Neural progenitor cell (in vitro differentiated cells): Measurements from ENCODE around the gene POLD4. TPM values are rescaled to one million over a fixed set of nuclear protein-coding genes. Genes with fewer than 3 reads are reported as not detected.

Experiments
- DNase-seq: peaks from one replicate; pipeline ENCODE4 v3.0.0-alpha.2; 2016; ENCODE audit warnings: low spot score
- H2AFZ ChIP-seq: fragments of 200-600 bp; sonication (generic); replicated peaks from 2 replicates; pipeline ENCODE4 v1.6.1; 2016; ENCODE audit warnings: antibody characterized with exemption
- H3F3A ChIP-seq: fragments of 200-600 bp; sonication (generic); 2 replicates; pipeline ENCODE4 v1.6.1; 2016; ENCODE audit warnings: antibody characterized with exemption, low read depth
- H3K27ac ChIP-seq: fragments of 200-600 bp; sonication (generic); 2 replicates; pipeline ENCODE4 v1.5.1; 2016; ENCODE audit warnings: mild to moderate bottlenecking
- H3K27me3 ChIP-seq: fragments of 200-600 bp; sonication (generic); 2 replicates; pipeline ENCODE4 v1.6.1; 2016; ENCODE audit warnings: mild to moderate bottlenecking, moderate library complexity
- H3K36me3 ChIP-seq: fragments of 200-600 bp; sonication (generic); 2 replicates; pipeline ENCODE4 v1.5.1; 2016
- H3K4me1 ChIP-seq: fragments of 200-600 bp; sonication (generic); 2 replicates; pipeline ENCODE4 v1.6.1; 2016; ENCODE audit warnings: mixed run types
- H3K4me2 ChIP-seq: fragments of 200-600 bp; sonication (generic); 2 replicates; pipeline ENCODE4 v1.6.1; 2016
- H3K4me3 ChIP-seq: fragments of 200-600 bp; sonication (generic); 2 replicates; pipeline ENCODE4 v1.5.1; 2016
- H3K79me2 ChIP-seq: fragments of 200-600 bp; sonication (generic); 2 replicates; pipeline ENCODE4 v1.6.1; 2016; ENCODE audit warnings: low read depth
- H3K9ac ChIP-seq: fragments of 200-600 bp; sonication (generic); 2 replicates; pipeline ENCODE4 v1.6.1; 2016
- H3K9me3 ChIP-seq: fragments of 200-600 bp; sonication (generic); 2 replicates; pipeline ENCODE4 v1.5.1; 2016; ENCODE audit warnings: low read depth
- H4K20me1 ChIP-seq: fragments of 200-600 bp; sonication (generic); 2 replicates; pipeline ENCODE4 v1.6.1; 2016; ENCODE audit warnings: low read depth
- H3K27ac Mint-ChIP-seq: 3 replicates; pipeline ENCODE4 v1.8.0; 2021; ENCODE audit warnings: mixed read lengths
- H3K27me3 Mint-ChIP-seq: 2 replicates; pipeline ENCODE4 v1.8.0; 2022; ENCODE audit warnings: low read depth, mild to moderate bottlenecking, inconsistent platforms, moderate library complexity, mixed read lengths; ENCODE audit not compliant: insufficient read depth
- H3K36me3 Mint-ChIP-seq: 3 replicates; pipeline ENCODE4 v1.8.0; 2021; ENCODE audit warnings: mixed read lengths
- H3K4me1 Mint-ChIP-seq: 3 replicates; pipeline ENCODE4 v1.8.0; 2021; ENCODE audit warnings: mixed read lengths
- H3K4me3 Mint-ChIP-seq: 3 replicates; pipeline ENCODE4 v1.8.0; 2021; ENCODE audit warnings: mild to moderate bottlenecking, moderate library complexity, mixed read lengths
- H3K9me3 Mint-ChIP-seq: 3 replicates; pipeline ENCODE4 v1.8.0; 2020; ENCODE audit warnings: mixed read lengths
- EZH2 ChIP-seq: fragments of 200-600 bp; sonication (generic); IDR thresholded peaks from 2 replicates; pipeline ENCODE4 v1.6.1; 2017; ENCODE audit warnings: antibody characterized with exemption, mild to moderate bottlenecking, moderate library complexity
- EZH2phosphoT487 ChIP-seq: fragments of 200-600 bp; sonication (generic); IDR thresholded peaks from 2 replicates; pipeline ENCODE4 v1.6.1; 2017; ENCODE audit warnings: antibody characterized with exemption
- total RNA-seq: library from RNA; depleted of rRNA; stranded (reverse); fragments of >200 nt; gene quantifications from 2 replicates; pipeline ENCODE4 v1.2.3, GENCODE V29; 2015; ENCODE audit warnings: low replicate concordance
- TF ChIP-seq, protein P1 (sequence below): fragments of 200-600 bp; sonication (generic); IDR thresholded peaks from 2 replicates; pipeline ENCODE4 v1.5.1; 2017; ENCODE audit warnings: antibody characterized with exemption, mild to moderate bottlenecking

Gene POLD4
- total RNA-seq, 1 donor from 2014 or later: 1.1 TPM

- peaks cover 6% of the 10 kb centered on the region for H3K27me3 Mint-ChIP-seq
- no peaks in the 10 kb centered on the region for H3K79me2 ChIP-seq
- no peak for DNase-seq
Observed at GRCh38 chr11:67365736-67366444, 12.5 kb upstream of the POLD4 start.

DNA sequence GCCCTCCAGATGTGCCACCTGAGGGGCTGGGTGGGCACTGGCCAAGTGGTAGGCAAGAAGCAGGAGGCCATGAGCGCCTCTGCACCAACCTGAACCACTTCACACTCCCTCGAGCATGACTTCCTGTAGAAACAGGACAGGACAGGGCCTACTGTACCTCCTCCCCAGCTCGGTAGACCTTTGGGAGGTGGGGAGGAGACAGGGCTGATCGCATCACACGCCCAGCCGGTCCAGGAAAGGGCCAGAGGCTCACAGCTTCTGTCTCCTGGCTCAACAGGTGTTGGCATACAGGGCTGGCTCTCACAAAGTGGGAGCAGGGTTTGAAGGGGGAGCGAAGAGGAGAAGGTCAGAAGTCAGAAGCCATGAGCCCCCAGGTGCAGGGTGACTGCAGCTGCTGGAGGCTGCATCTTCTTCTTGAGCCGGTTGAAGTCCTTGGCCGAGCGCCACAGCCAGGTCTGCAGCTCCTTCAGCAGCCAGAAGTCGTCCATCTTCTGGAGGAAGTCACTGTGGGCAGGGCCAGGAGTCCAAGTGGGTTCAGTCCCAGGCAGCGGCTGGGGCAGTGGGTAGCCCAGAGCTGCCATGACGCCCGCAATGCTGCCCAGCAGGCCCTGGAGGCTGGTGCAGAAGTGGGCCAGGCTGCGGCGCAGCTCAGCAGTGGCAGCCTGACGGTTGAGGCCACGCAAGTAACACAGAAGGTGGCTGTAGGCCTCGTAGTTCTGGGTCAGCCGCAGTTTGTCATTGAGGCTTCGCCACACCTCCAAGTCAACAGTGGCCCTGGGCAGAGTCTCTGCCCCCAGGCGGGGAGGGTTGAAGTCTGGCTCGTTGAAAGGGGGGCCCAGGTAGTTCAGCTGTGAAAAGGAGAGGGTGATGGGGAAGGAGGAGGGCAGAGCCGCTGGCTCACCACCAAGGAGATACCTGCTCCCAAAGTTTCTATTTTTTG lies 11.7 kb upstream of the POLD4 start:
- peaks cover 8% of the 10 kb centered on the region for H3K27me3 ChIP-seq
- Mint-ChIP-seq H3K27ac (no peak overlapping the region), H3K9me3 (peaks cover 2% of the 10 kb centered on the region), H3K4me3 (no peak overlapping the region), H3K4me1 (peaks cover 10% of the 10 kb centered on the region), H3K27me3 (peaks cover 4% of the 10 kb centered on the region), H3K36me3 (peaks cover 4% of the 10 kb centered on the region)
- DNase-seq: no peak
- no peaks in the 10 kb centered on the region for H4K20me1 ChIP-seq
- H3K4me1 ChIP-seq: peaks cover 4% of the 10 kb centered on the region
- H3K36me3 ChIP-seq: no peaks in the 10 kb centered on the region
- no peak overlapping the region for H3K9ac ChIP-seq
- H3K9me3 ChIP-seq: no peaks in the 10 kb centered on the region
- H2AFZ ChIP-seq: no peak overlapping the region
- H3F3A ChIP-seq: no peaks in the 10 kb centered on the region
- H3K27ac ChIP-seq: no peak overlapping the region
- TF ChIP-seq EZH2phosphoT487 (no peak), EZH2 (no peak)
- TF ChIP-seq, protein P1, sequence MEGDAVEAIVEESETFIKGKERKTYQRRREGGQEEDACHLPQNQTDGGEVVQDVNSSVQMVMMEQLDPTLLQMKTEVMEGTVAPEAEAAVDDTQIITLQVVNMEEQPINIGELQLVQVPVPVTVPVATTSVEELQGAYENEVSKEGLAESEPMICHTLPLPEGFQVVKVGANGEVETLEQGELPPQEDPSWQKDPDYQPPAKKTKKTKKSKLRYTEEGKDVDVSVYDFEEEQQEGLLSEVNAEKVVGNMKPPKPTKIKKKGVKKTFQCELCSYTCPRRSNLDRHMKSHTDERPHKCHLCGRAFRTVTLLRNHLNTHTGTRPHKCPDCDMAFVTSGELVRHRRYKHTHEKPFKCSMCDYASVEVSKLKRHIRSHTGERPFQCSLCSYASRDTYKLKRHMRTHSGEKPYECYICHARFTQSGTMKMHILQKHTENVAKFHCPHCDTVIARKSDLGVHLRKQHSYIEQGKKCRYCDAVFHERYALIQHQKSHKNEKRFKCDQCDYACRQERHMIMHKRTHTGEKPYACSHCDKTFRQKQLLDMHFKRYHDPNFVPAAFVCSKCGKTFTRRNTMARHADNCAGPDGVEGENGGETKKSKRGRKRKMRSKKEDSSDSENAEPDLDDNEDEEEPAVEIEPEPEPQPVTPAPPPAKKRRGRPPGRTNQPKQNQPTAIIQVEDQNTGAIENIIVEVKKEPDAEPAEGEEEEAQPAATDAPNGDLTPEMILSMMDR: no peak
- no peaks in the 10 kb centered on the region for H3K79me2 ChIP-seq
- no peak overlapping the region for H3K4me3 ChIP-seq
- no peak overlapping the region for H3K4me2 ChIP-seq

More at GRCh38 chr11:67365736-67366444, 12.5 kb upstream of the POLD4 start:
- Histone ChIP-seq H3F3A (no peaks in the 10 kb centered on the region), H3K27me3 (peaks cover 14% of the 10 kb centered on the region), H2AFZ (no peak overlapping the region), H3K9me3 (no peaks in the 10 kb centered on the region), H4K20me1 (peaks cover 4% of the 10 kb centered on the region), H3K4me1 (peaks cover 9% of the 10 kb centered on the region), H3K27ac (no peak overlapping the region), H3K9ac (no peak overlapping the region), H3K36me3 (no peaks in the 10 kb centered on the region), H3K4me3 (no peak overlapping the region), H3K4me2 (no peak overlapping the region)
- Mint-ChIP-seq H3K4me3 (no peak overlapping the region), H3K9me3 (peaks cover 2% of the 10 kb centered on the region), H3K36me3 (peaks cover 4% of the 10 kb centered on the region), H3K27ac (no peak overlapping the region), H3K4me1 (peaks cover 16% of the 10 kb centered on the region)
- TF ChIP-seq EZH2: no peak
- TF ChIP-seq, protein P1: no peak
- TF ChIP-seq EZH2phosphoT487: no peak

DNA sequence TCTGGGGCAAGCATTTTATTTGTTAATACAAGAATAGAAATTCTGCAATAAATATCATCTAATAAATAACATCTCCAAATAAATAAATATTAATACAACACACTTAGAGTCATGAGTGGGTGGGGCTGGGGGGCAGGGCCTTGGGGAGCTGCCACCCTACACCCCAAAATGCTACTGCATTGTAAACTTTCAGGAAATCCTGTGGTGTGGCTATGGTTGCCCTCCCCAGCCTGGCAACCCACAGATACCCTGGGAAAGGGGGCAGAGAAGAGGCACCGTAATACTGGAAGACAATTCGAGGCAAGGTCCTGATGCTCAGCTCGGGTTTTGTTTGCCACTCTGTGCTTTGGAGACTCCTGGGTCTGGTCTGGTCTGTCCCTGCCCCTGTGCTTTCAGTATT lies 10.8 kb upstream of the POLD4 start:
- Histone ChIP-seq H3K79me2 (no peaks in the 10 kb centered on the region), H3K4me2 (no peak overlapping the region), H3K9me3 (no peaks in the 10 kb centered on the region), H3K4me1 (peaks cover 4% of the 10 kb centered on the region), H4K20me1 (no peaks in the 10 kb centered on the region), H3F3A (no peaks in the 10 kb centered on the region), H3K27ac (no peak overlapping the region), H3K27me3 (no peaks in the 10 kb centered on the region), H3K36me3 (no peaks in the 10 kb centered on the region), H3K9ac (no peak overlapping the region), H3K4me3 (no peak overlapping the region), H2AFZ (no peak overlapping the region)
- H3K9me3 Mint-ChIP-seq: peaks cover 2% of the 10 kb centered on the region
- peaks cover 4% of the 10 kb centered on the region for H3K36me3 Mint-ChIP-seq
- no peak overlapping the region for H3K27ac Mint-ChIP-seq
- H3K27me3 Mint-ChIP-seq: peaks cover 4% of the 10 kb centered on the region
- H3K4me1 Mint-ChIP-seq: peaks cover 8% of the 10 kb centered on the region
- no peak overlapping the region for H3K4me3 Mint-ChIP-seq
- DNase-seq: no peak
- no peak for TF ChIP-seq EZH2
- TF ChIP-seq, protein P1: no peak
- TF ChIP-seq EZH2phosphoT487: no peak
